ENCODE data around the gene BDH2. TPM values are rescaled to one million over a fixed set of nuclear protein-coding genes. Genes with fewer than 3 reads are reported as not detected.

The BDH2 gene
- polyA plus RNA-seq, 1 donor from 2014 or later = 12.9 TPM

- H3K27me3 ChIP-seq (ENCODE audit: insufficient read depth, low read depth, low read length) = no peaks in the 10 kb centered on the region
- no peaks in the 10 kb centered on the region for H4K20me1 ChIP-seq (ENCODE audit: insufficient read depth)
- H3K9me3 ChIP-seq (ENCODE audit: low read length) = no peaks in the 10 kb centered on the region
- no peak overlapping the region for H3K9ac ChIP-seq (ENCODE audit: low read length)
- H3F3A ChIP-seq (ENCODE audit: insufficient read depth, low read length, poor library complexity, severe bottlenecking) = no peaks in the 10 kb centered on the region
- H3K9me2 ChIP-seq (ENCODE audit: insufficient read depth, low read length) = no peaks in the 10 kb centered on the region
- TF ChIP-seq POLR2AphosphoS5 (IDR thresholded peaks at IDR 0.05) = no peak
- TF ChIP-seq REST (IDR thresholded peaks at IDR 0.05; ENCODE audit: borderline replicate concordance) = no peak
- no peak for TF ChIP-seq SMC3 (conservative IDR thresholded peaks at IDR 0.05; ENCODE audit: poor library complexity)
- TF ChIP-seq TAF1 (IDR thresholded peaks at IDR 0.05; ENCODE audit: low read depth) = no peak
- TF ChIP-seq RAD21 (conservative IDR thresholded peaks at IDR 0.05) = no peak
- no peak for TF ChIP-seq EP300 (conservative IDR thresholded peaks at IDR 0.05; ENCODE audit: poor library complexity, severe bottlenecking)
- no peak for TF ChIP-seq CTCF (IDR thresholded peaks at IDR 0.05; ENCODE audit: poor library complexity, severe bottlenecking)
- no peak for TF ChIP-seq MXI1 (conservative IDR thresholded peaks at IDR 0.05; ENCODE audit: poor library complexity, severe bottlenecking)
- TF ChIP-seq EZH2 (IDR thresholded peaks at IDR 0.05; ENCODE audit: borderline replicate concordance, insufficient read depth, low read length, poor library complexity, severe bottlenecking) = no peak
- H3K36me3 ChIP-seq (ENCODE audit: insufficient read depth, low read length) = no peaks in the 10 kb centered on the region
- H3K27ac ChIP-seq (ENCODE audit: low read length) = no peak overlapping the region
- H3K4me2 ChIP-seq (ENCODE audit: low read length) = no peak overlapping the region
- no peak overlapping the region for H3K4me3 ChIP-seq (ENCODE audit: low read length)
- H3K79me2 ChIP-seq (replicated peaks; ENCODE audit: insufficient read depth, low read length) = no peaks in the 10 kb centered on the region
- H2AFZ ChIP-seq (ENCODE audit: low read depth, low read length) = no peak overlapping the region
These were observed 10.2 kb downstream of the BDH2 start for GRCh38 chr4:103089481-103089880.

GRCh38 chr4:103086551-103086950 lies 13.1 kb downstream of the BDH2 start:
- no peak overlapping the region for H3K4me3 ChIP-seq (ENCODE audit: low read length)
- H3K79me2 ChIP-seq (replicated peaks; ENCODE audit: insufficient read depth, low read length) = no peaks in the 10 kb centered on the region
- H3K27me3 ChIP-seq (ENCODE audit: insufficient read depth, low read depth, low read length) = no peaks in the 10 kb centered on the region
- no peaks in the 10 kb centered on the region for H3F3A ChIP-seq (ENCODE audit: insufficient read depth, low read length, poor library complexity, severe bottlenecking)
- no peaks in the 10 kb centered on the region for H3K36me3 ChIP-seq (ENCODE audit: insufficient read depth, low read length)
- H3K27ac ChIP-seq (ENCODE audit: low read length) = no peak overlapping the region
- TF ChIP-seq MXI1 (conservative IDR thresholded peaks at IDR 0.05; ENCODE audit: poor library complexity, severe bottlenecking) (no peak), EP300 (conservative IDR thresholded peaks at IDR 0.05; ENCODE audit: poor library complexity, severe bottlenecking) (no peak), EZH2 (IDR thresholded peaks at IDR 0.05; ENCODE audit: borderline replicate concordance, insufficient read depth, low read length, poor library complexity, severe bottlenecking) (no peak), SMC3 (conservative IDR thresholded peaks at IDR 0.05; ENCODE audit: poor library complexity) (no peak), CTCF (IDR thresholded peaks at IDR 0.05; ENCODE audit: poor library complexity, severe bottlenecking) (no peak), RAD21 (conservative IDR thresholded peaks at IDR 0.05) (no peak), REST (IDR thresholded peaks at IDR 0.05; ENCODE audit: borderline replicate concordance) (no peak), TAF1 (IDR thresholded peaks at IDR 0.05; ENCODE audit: low read depth) (no peak), POLR2AphosphoS5 (IDR thresholded peaks at IDR 0.05) (no peak)
- no peak overlapping the region for H2AFZ ChIP-seq (ENCODE audit: low read depth, low read length)
- H3K9me2 ChIP-seq (ENCODE audit: insufficient read depth, low read length) = no peaks in the 10 kb centered on the region
- no peaks in the 10 kb centered on the region for H3K9me3 ChIP-seq (ENCODE audit: low read length)
- H3K4me2 ChIP-seq (ENCODE audit: low read length) = no peak overlapping the region
- no peaks in the 10 kb centered on the region for H4K20me1 ChIP-seq (ENCODE audit: insufficient read depth)
- no peak overlapping the region for H3K9ac ChIP-seq (ENCODE audit: low read length)
